HuH-7 (cell line): Measurements from ENCODE around the gene NACA.
A peak's percentile ranks its signal among the peaks of the same experiment; 100 is the strongest.

Experiments used
- DNase-seq: peaks from one replicate; pipeline ENCODE4 v3.0.0; 2011; ENCODE audit warnings: low spot score

NACA gene

GRCh38 chr12:56687223-56688128, 37.6 kb downstream of the NACA start:
- DNase-seq = peak; percentile 18

DNA sequence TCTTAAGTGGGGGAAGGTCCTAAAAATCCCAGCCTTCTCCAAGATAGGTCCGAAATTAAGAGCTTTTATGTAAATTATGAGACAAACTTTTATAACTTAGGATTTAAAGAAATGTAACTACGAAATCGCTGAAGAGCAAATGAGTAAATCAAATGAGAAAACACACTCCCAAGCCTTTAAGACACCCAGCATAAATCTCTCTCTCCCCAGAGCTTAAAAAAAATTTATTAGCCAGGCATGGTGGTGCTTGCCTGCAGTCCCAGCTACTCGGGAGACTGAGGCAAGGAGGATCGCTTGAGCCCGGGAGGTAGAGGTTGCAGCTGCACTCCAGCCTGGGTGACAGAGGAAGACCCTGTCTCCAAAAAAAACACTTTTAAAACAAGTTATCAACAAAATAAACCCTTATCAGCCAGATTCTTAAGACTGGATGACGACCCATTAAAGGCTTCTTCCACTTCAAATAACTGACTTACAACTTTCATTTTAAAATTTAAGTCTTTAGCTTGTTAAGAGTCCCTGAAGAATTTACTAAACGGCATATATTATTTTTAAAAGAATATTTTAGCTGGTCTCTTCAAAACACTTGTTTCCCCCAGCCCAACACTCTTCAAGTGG, 40.2 kb downstream of the NACA start:
- no peak for DNase-seq

DNA sequence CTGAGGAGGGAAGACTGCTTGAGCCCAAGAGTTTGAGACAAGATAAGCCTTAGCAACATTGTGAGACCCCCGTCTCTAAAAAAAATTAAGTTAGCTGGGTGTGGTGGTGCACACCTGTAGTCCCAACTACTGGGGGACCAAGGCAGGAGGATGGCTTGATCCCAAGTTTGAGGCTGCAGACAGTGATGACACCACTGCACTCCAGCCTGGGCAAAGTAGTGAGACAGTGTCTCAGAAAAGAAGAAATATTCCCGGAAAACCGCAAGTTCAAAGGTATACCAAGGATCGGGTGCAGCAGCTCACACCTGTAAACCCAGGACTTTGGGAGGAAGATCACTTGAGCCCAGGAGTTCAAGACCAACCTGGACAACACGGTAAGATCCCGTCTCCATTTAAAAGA, 42.8 kb downstream of the NACA start:
- no peak for DNase-seq

GRCh38 chr12:56679883-56680575, 45.1 kb downstream of the NACA start:
- no peak for DNase-seq

GRCh38 chr12:56678852-56679251, 46.2 kb downstream of the NACA start:
- DNase-seq = no peak

DNA sequence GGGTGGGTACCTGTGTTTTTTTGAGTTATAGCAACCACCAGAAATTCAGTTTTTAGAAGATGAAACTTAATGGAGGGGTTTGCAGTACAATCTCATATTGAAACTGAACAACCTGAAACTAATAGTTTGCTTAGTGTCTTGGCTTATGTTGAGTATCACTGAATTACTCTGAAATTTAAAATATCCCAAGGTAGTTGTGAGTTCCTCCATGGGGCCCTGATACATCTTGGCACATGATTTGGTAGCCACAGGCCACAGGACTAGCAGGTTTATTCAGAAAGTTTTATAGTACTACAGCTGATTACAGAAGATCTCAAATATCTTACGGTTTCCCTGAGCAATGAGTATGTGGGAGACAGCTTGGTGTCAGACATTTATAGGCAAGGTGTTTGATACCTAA, 47.4 kb downstream of the NACA start:
- no peak for DNase-seq

DNA sequence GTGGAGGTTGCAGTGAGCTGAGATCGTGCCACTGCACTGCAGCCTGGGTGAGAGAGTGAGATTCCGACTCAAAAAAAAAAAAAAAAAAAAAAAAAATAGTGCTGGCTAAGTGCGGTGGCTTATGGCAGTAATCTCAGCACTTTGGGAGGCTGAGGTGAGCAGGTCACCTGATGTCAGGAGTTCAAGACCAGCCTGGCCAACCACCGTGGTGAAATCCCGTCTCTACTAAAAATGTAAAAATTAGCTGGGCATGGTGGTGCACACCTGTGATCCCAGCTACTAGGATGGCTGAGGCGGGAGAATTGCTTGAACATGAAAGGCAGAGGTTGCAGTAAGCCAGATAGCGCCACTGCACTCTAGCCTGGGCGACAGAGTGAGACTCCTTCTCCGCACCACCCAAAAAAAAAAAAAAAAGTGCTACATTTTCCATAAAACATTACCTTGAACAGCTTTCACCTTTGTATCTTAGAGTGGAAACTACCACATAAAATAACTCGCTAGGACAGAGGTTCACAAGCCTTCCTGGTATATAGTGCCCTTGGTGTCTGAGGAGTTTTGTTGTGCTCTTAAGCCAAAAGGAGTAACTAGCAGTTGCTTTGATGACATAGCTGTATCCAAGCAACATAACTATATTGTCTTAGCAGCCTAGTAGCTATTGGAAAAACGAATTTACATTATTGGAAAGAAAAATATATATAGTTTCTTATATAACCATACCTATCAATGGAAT, 48.1 kb downstream of the NACA start:
- no peak for DNase-seq

DNA sequence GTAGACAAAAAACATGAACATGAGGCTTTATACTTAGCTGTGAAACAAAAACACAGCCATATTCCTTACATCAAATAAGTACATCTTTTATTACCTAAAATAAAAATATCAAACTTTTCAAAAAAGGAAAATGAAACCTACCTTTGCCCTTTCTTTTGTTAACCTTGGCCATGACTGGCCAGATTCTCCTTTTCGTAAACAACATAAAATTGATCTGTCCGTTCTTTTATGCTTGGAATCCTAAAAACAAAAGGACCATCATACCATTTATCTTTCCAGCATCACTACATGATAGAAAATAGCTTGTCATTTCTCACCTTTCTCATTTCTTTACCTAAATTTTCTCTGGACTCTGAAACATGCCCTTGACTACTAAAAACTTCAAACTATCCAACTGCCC, 53.5 kb downstream of the NACA start:
- no peak for DNase-seq

DNA sequence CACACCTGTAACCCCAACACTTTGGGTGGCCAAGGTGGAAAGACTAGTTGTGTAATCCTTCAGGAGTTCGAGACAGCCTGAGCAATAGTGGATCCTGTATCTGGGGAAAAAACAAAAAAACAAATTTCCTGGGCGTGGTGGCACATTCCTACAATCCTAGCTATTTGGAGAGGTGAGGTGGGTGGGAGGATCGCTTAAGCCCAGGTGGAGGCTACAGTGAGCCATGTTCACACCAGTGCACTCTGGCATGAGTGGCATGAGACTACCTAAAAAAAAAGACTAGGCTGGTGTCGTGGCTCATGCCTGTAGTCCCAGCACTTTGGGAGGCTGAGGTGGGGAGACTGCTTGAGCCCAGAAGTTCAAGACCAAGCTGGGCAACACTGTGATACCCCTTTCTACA, 54.3 kb downstream of the NACA start:
- DNase-seq = no peak

DNA sequence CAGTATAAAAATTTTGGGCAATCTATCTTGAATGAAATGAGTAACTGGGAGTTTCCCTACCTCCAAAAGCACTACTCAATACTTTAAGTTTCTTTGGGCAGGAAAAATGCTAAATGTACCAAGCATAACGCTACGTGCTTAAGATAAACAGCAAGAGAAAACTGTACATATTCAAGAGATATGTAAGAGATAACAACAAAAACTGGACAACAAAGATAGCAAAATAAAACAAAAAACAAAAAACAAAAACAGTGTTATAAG, 57.0 kb downstream of the NACA start:
- DNase-seq = no peak
